ENCODE results near the gene GRHPR.

GRHPR gene

DNA sequence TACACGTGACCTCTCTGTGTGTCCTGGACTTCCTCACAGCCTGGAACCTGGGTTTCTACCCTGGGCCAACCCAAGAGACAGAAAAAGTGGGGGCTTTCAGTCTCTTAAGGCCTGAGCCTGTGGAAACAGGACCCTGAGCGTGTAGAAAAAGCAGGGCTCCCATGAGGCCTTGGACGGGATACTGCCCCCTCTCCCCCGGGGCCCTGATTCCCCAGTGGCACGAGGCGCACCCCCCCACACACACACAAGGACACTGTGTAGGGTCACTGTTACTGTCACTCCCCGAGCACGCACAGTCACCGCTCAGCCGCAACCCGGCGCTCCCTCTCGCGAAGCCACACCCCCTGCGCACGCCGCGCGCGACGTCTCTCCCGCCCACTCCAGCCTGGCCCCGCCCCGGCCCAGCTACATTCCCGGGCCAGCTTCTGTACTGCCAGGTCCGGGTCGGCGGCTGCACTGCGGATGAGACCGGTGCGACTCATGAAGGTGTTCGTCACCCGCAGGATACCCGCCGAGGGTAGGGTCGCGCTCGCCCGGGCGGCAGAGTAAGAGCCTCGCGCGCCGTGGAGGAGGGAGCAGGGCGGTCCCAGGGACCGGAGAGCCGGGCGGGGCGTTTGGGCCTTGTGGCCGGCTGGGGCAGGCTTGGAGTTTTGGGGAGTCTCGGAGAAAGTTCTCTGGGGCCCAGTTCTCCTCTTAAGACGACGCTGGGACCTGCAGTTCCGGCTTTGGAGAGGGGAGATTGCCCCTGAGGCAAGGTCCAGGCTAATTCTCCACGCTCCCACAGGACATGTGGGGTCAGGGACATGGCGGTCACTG, at the start of gene GRHPR:
Gene GRHPR (plus strand): TSS at position 408 of the 816 bp plus-strand sequence. CDS start 55 bp downstream, at position 463.
- TF ChIP-seq, protein P1, sequence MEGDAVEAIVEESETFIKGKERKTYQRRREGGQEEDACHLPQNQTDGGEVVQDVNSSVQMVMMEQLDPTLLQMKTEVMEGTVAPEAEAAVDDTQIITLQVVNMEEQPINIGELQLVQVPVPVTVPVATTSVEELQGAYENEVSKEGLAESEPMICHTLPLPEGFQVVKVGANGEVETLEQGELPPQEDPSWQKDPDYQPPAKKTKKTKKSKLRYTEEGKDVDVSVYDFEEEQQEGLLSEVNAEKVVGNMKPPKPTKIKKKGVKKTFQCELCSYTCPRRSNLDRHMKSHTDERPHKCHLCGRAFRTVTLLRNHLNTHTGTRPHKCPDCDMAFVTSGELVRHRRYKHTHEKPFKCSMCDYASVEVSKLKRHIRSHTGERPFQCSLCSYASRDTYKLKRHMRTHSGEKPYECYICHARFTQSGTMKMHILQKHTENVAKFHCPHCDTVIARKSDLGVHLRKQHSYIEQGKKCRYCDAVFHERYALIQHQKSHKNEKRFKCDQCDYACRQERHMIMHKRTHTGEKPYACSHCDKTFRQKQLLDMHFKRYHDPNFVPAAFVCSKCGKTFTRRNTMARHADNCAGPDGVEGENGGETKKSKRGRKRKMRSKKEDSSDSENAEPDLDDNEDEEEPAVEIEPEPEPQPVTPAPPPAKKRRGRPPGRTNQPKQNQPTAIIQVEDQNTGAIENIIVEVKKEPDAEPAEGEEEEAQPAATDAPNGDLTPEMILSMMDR (conservative IDR thresholded peaks at IDR 0.05; ENCODE audit: low read depth, low read length), result no peak
- no peak for DNase-seq (ENCODE audit: low read depth)
- peak within 1 kb of the TSS; percentile 85 for H3K4me3 ChIP-seq (ENCODE audit: low read length)

DNA sequence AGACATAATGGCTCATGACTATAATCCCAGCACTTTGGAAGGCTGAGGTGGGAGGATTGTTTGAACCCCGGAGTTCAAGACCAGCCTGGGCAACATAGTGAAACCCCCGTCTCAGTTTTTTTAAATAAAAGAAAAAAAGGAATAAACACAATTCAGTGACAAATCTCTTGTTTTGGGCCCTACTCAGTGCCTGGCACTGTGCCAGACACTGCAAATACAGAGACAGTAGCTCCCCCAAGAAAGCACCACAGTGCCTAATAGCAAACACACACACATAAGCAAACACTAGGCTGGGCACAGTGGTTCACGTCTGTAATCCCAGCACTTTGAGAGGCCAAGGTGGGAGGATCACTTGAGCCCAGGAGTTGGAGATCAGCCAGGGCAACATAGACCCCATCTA, 49.7 kb upstream of the GRHPR start:
- no peak overlapping the region for H3K4me3 ChIP-seq (ENCODE audit: low read length)
- no peak for DNase-seq (ENCODE audit: low read depth)
- TF ChIP-seq, protein P1 (conservative IDR thresholded peaks at IDR 0.05; ENCODE audit: low read depth, low read length), result no peak

DNA sequence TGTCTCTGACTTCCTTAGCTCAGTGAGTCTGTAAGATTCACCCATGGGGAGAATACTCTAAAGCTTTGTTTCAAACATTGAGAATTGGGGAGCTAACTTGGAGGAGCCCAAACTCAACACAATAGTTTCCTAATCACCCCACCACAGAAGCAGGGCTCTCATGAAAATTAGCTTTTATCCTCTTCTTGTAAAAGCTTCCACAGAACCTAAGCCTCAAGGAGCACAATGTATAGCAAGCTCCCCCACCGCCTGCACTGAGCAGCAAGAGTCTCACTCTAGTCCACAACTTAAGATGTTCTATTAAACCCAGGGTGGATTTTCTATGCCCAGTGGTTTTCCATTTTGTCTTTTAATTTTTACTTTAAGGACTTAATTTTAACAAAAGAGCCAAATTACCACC, 48.9 kb upstream of the GRHPR start:
- no peak for DNase-seq (ENCODE audit: low read depth)
- no peak overlapping the region for H3K4me3 ChIP-seq (ENCODE audit: low read length)
- TF ChIP-seq, protein P1 (conservative IDR thresholded peaks at IDR 0.05; ENCODE audit: low read depth, low read length), result no peak

- H3K4me3 ChIP-seq (ENCODE audit: low read length), result no peak overlapping the region
- no peak for DNase-seq (ENCODE audit: low read depth)
- TF ChIP-seq, protein P1 (conservative IDR thresholded peaks at IDR 0.05; ENCODE audit: low read depth, low read length), result no peak
Measured at GRCh38 chr9:37374892-37375291, 47.6 kb upstream of the GRHPR start.

DNA sequence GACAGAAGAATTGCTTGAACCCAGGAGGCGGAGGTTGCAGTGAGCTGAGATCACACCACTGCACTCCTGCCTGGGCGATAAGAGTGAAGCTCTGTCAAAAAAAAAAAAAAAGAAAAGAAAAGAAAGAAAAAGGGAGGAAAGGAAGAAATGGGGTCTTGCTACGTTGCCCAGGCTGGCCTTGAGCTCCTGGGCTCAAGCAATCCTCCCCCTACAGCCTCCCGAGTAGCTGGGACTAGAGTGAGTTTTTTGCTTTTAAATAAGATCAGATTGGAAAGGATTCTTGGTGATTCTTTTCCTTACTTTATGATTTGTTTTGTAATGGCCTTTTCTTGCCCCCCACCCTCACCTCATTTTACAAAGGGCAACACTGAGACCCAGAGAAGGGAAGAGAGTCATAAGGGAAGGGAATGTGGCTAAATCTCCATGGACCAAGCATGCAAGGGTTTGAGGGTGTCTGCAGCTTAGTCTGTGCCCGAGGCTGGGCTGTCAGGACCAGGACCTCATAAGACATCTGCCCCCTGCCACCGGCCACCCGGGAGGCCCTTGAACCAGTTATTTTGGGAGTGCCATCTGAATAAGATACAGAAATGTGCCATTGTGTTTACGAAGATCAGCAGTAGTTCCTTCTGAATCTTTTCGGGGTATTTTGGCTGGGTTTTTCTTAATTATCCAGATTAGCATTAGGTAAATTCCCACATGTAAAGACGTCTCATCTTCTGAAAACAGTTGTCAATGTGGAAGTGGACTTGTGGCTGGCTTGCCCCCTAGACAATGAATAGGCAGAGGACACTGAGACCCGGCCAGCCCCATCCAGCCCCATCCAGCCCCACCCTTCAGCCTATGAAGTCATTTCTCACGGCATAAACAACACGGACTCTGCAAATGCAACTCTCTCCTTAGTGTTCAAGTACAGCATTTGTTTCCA, 44.5 kb upstream of the GRHPR start:
- H3K4me3 ChIP-seq (ENCODE audit: low read length), result no peak overlapping the region
- TF ChIP-seq, protein P1 (conservative IDR thresholded peaks at IDR 0.05; ENCODE audit: low read depth, low read length), result no peak
- DNase-seq (ENCODE audit: low read depth), result no peak

GRCh38 chr9:37378613-37379004, 43.9 kb upstream of the GRHPR start:
- TF ChIP-seq, protein P1 (conservative IDR thresholded peaks at IDR 0.05; ENCODE audit: low read depth, low read length), result no peak
- DNase-seq (ENCODE audit: low read depth), result no peak
- H3K4me3 ChIP-seq (ENCODE audit: low read length), result no peak overlapping the region

Data from retinal pigment epithelial cell (primary cell).